GM21576 (cell line): ENCODE measurements around the gene GH1.
A peak's percentile ranks its signal among the peaks of the same experiment; 100 is the strongest.

Experiments
- ATAC-seq: cut with Tn5 transposase; IDR thresholded peaks from one replicate; pipeline ENCODE4 v1.9.1; 2021; ENCODE audit warnings: mild to moderate bottlenecking, moderate library complexity; ENCODE audit not compliant: unreplicated experiment

The GH1 gene

GRCh38 chr17:63945784-63946439, 27.3 kb upstream of the GH1 start:
- ATAC-seq, result no peak

GRCh38 chr17:63944736-63945499, 26.3 kb upstream of the GH1 start:
- ATAC-seq, result no peak

- no peak for ATAC-seq
Measured at GRCh38 chr17:63943745-63944144, 25.1 kb upstream of the GH1 start.

GRCh38 chr17:63942309-63942985, 23.8 kb upstream of the GH1 start:
- no peak for ATAC-seq

- no peak for ATAC-seq
Measured at GRCh38 chr17:63941751-63942150, 23.1 kb upstream of the GH1 start.

GRCh38 chr17:63941162-63941561, 22.5 kb upstream of the GH1 start:
- no peak for ATAC-seq

- ATAC-seq, result no peak
Measured at GRCh38 chr17:63940584-63940983, 21.9 kb upstream of the GH1 start.

GRCh38 chr17:63939884-63940283, 21.2 kb upstream of the GH1 start:
- ATAC-seq, result no peak

- no peak for ATAC-seq
Measured at GRCh38 chr17:63939401-63939800, 20.8 kb upstream of the GH1 start.

- no peak for ATAC-seq
Measured at GRCh38 chr17:63937920-63938319, 19.3 kb upstream of the GH1 start.

- ATAC-seq, result no peak
Measured at GRCh38 chr17:63937319-63937718, 18.7 kb upstream of the GH1 start.

- ATAC-seq, result no peak
Measured at GRCh38 chr17:63934183-63935112, 15.8 kb upstream of the GH1 start.

- ATAC-seq, result no peak
Measured at GRCh38 chr17:63933598-63933997, 15.0 kb upstream of the GH1 start.

- peak; percentile 16 for ATAC-seq
Measured at GRCh38 chr17:63932721-63933120, 14.1 kb upstream of the GH1 start.

GRCh38 chr17:63931981-63932561, 13.4 kb upstream of the GH1 start, which contains the start of gene CD79B:
TSS of gene CD79B (minus strand) at chr17:63932331. CDS start at chr17:63932261, 70 bp downstream.
- peak; percentile 71 for ATAC-seq

GRCh38 chr17:63930951-63931575, 12.4 kb upstream of the GH1 start:
- peak; percentile 39 for ATAC-seq

GRCh38 chr17:63929860-63930766, 11.5 kb upstream of the GH1 start:
- no peak for ATAC-seq

GRCh38 chr17:63928966-63929695, 10.5 kb upstream of the GH1 start:
- ATAC-seq, result no peak
